Measurements from ENCODE around the gene OSBPL3.

- TF ChIP-seq CTCF (IDR thresholded peaks at IDR 0.05) = no peak
- TF ChIP-seq POLR2A (IDR thresholded peaks at IDR 0.05) = no peak
These were observed 162.6 kb downstream of the OSBPL3 start for GRCh38 chr7:24817339-24817738.

Data from gastroesophageal sphincter (tissue), 3 donors.